Hypothalamus (tissue), 51 donors: ENCODE measurements around the gene SFXN5.

Experiments
- DNase-seq, 51 donors: peaks; one replicate each; lab custom pipeline; 2025; lab: John Stamatoyannopoulos, UW

SFXN5 gene

DNA sequence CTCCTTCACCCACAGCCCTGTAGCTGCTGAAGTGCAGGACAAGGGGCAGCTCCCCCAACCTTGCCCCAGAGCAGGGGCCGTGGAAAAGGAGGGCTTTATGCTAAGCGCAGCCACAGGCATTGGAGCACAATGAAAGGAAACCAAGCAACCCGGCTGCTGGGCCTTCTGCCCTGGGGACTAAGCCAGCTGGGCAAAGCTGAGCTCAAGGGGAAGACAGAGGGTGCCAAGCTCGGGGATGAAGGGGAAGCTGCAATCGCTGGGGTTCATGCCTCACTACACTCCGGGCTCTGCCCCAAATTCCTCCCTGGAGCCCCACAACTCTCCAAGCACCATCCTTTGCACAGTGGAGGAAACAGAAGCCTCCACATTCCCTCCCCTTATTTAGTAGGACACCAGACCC, 12.4 kb downstream of the SFXN5 start:
- DNase-seq, result peak in 39 of 51 donors; percentile 21 to 92 (median 68)

DNA sequence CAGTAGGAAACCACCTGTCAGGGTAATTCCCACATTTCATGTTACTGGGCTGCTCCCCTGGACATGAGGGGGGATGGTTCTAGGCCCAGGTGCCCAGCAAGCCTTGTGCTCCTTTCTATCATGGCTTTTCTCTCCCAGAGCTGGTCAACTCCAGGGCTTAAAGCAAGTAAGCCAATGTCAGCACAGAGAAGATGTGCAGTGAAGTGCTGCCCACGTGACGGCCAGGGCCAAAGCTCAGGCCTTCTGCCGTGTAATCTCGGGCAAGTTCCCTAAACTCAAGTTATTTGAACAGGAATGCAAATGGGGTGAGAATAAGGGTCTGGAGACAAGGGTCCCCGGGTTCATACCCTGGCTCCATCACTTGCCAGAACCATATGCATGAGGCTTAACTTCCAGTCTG, 16.5 kb downstream of the SFXN5 start:
- DNase-seq, result no peak

GRCh38 chr2:73053316-73054114, 18.0 kb downstream of the SFXN5 start:
- peak in 27 of 51 donors; percentile 12 to 71 (median 49) for DNase-seq

- DNase-seq, result no peak
These were observed 21.4 kb downstream of the SFXN5 start for GRCh38 chr2:73050121-73050545.

DNA sequence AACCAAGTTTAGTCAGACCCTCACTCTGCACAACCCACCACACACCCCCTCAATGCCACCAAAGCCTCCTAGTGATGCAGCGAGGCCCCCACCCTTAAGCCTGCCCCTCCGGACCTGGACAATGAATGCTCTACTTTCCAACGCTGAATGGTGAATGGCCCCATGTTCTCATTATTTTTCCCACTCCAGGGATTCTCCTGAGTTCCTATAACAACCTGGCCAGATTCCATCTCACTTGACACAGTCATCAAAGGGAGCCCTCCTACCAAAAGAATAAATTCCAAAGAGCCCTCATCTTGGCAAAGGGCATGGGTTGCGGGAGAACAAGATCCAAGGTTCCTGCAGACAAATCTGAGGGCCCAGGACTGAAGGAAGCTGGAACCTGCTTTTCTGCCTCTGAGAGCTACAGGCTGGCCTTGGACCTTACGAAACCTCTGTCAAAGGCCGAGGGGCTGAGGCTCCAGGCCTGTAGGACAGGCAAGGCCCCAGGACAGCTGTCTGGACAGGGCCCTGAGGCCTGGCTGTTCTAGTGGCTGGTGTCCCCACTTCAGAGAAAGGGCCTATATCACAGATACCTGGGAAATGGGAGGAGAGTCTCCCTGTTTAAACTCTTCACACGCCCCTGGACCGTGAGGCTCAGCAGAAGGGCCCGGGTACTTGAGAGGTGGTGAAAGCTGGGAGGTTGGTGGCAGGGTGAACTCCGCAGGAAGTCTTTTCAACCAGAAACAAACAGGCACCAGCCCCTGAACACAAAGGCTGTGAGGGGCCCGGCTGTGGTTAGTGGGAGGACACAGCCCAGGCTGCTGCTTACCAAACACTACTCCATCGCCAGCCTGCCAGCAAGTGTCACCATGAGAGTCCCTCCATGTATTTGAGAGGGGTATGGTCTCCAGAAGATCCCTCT, 27.3 kb downstream of the SFXN5 start:
- peak in 19 of 51 donors; percentile 15 to 68 (median 45) for DNase-seq

DNA sequence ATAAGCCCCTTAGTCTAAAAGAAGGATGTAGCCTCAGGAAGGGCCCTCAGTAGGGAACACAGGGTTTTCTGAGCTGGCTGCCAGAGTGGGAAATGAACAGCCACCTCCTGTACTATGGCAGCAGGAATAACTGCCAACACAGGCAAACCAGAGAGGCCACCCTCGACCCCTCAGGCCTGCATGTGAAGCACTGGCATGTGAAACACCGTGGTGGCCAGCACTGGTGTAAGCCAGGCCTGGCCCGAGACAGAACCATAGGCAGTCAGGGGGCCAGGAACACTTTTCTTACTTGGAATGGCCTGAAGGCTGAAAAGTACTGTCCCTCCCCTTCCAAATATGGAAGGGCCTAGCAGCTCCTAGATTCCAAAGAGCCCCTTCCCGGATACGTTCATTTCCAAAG, 28.2 kb downstream of the SFXN5 start:
- peak in 19 of 51 donors; percentile 6 to 59 (median 30) for DNase-seq

GRCh38 chr2:73037947-73038585, 33.4 kb downstream of the SFXN5 start:
- no peak for DNase-seq

- DNase-seq, result peak in 4 of 51 donors; percentile 13 to 74 (median 48)
These were observed 34.7 kb downstream of the SFXN5 start for GRCh38 chr2:73036766-73037165.

GRCh38 chr2:73035899-73036711, 35.4 kb downstream of the SFXN5 start:
- peak in 29 of 51 donors; percentile 10 to 79 (median 55) for DNase-seq

DNA sequence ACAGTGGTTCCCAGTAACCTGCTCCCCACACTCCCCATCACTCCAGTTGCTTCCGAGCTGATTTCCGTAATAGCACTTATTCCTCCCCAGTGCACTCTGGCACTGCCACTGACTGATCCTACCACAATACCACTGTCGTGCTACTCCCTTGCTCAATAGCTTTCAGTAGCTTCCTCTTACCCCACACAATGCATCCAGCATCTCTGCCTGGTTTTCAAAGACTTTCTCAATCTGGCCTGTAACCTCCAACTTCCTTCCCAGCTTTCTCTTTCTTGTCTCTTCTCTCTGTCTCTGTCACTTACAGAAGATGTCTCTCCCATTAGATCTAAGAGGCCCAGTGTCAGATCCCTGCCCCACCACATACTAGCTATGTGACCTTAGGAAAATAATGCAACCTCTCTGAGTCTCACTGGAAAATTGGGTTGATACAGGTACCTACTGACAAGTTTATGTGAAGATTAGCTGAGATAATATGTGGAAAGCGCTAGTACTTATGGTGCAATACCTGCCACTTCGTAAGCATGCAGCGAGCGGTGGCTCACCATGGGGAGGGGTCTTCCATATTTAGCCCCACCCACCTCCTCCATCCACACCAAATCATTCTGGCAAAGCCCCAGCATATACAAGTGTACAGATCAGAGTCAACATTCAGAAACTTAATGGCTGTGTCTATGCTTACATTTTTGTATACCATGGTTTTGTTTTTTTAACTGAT, 36.7 kb downstream of the SFXN5 start:
- no peak for DNase-seq

GRCh38 chr2:73033766-73034381, 37.6 kb downstream of the SFXN5 start:
- DNase-seq, result no peak

- DNase-seq, result no peak
These were observed 38.3 kb downstream of the SFXN5 start for GRCh38 chr2:73033142-73033765.

GRCh38 chr2:73032702-73033097, 38.8 kb downstream of the SFXN5 start:
- no peak for DNase-seq

DNA sequence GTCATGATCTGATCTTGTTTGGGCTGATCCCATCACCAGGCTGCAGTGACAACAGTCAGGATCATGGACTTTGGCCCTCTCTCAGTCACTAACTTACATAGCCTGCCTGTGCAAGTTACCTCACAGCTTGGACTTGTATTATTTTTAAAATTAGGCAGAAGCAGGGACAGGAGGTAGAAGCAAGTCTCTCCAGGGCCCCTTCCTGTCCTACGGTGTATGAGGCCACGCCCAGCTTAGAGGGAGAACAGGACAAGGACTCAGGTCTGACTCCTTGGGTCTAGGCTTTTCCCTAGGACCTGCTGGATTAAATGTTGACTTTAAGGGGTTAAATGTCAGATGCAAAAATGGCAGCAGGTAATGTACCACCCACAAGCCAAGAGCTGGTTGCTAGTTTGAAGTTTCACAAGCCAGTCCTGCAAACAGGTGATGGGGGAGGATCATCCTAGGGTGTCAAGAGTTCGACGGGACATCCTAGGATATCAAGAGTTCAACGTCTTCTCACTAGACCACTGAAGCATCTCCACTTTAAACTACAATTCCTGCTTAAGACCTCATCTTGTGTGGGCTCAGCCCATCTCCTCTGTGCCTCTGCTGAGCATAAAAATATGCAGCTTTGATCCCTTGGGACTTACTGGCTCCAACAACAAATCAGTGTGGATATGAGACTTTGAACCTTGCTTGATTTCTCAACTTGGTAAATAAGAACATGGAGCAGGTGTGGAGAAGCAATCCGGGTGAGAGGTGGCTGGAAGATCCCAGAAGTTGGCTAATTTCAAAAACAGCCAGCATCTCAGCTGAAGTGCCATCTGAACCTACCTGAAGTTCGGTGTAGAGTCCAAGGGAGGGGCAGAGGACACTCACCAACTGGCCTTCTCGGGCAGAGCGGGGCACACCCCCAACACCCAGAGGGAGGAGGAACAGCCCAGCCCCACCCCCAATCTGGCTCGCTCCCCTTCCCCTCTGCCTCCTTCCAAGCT, 39.5 kb downstream of the SFXN5 start:
- DNase-seq, result no peak

DNA sequence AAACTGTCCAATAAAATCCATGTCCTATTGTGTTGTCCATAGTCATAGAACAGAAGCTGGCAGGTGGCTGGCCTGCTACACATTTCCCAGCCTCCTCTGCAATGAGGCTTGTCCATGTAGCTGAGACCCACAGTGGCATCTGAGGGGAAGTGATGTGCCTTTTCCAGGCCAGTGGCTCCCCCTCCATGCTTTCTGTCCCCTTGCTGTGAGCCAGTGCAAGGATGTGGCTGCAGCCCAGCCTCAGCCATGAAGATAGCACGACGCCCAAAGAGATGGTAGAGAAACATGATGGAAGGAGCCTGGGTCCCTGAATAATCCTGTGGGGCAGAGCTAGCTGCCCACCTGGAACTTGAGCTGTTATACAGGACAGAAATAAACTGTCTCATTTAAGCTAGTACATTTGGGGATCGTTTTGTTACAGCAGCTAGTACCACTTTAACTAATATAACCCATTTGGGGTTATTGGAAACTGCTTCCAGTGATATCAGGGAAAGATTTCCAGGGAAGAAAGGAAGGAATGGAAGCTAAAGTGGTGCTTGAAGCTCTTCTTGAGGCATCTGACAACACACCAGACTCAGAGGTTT, 40.3 kb downstream of the SFXN5 start:
- no peak for DNase-seq

DNA sequence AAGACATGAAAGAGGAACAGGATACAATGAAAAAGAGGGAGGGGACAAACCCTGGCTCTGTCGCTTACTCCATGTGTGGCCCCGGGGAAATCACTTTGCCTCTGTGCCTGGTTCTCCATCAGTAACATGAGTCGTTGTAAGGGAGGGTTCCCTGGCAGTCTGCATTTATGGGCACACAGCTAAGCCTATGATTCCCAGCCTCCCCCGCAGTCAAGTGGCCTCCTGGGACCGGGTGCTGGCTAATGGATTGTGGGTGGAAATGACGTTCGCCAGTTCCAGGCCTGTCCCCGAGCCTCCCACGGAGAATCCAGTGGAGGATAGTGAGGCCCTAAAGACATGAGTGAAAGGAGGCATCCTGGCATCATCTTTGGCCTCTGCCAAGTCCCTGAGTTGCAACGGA, 42.7 kb downstream of the SFXN5 start:
- peak in 1 of 51 donors; percentile 61 for DNase-seq

- no peak for DNase-seq
These were observed 44.2 kb downstream of the SFXN5 start for GRCh38 chr2:73027340-73027739.
